ENCODE results near the gene RASEF. TPM values are rescaled to one million over a fixed set of nuclear protein-coding genes. Genes with fewer than 3 reads are reported as not detected.

RASEF gene
- total RNA-seq, 1 experiment from 2014 or later: 0.09 TPM

DNA sequence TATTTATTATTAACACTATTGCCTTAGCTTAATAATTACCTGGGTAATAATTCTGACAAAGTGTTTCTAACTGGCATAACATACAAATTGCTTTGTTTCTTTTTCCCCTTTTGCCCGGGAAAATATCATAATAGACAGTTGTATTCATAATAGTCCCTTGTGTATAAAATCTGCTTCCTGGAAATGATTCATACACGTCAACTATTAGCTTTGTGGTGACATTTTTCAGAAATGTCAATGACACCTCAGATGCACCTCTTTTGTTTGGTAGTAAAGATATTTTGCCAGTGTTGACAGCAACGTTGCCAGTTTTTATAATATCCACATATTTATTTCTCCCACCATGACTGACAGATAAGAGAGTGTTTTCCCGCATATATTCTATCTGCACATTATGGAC, 73.0 kb downstream of the RASEF start:
- Histone ChIP-seq H3K27me3 (replicated peaks; ENCODE audit: insufficient read depth, low read depth, low read length, poor library complexity) (no peaks in the 10 kb centered on the region), H3K4me1 (ENCODE audit: insufficient read depth, low read length, poor library complexity, severe bottlenecking) (no peaks in the 10 kb centered on the region), H3K9me3 (ENCODE audit: low read depth, low read length, poor library complexity, severe bottlenecking) (no peaks in the 10 kb centered on the region), H3K4me3 (ENCODE audit: low read depth, low read length, poor library complexity, severe bottlenecking) (no peak overlapping the region), H3K27ac (ENCODE audit: low read depth, low read length, poor library complexity, severe bottlenecking) (no peak overlapping the region), H3K36me3 (ENCODE audit: insufficient read depth, low read length, poor library complexity, severe bottlenecking) (no peaks in the 10 kb centered on the region)
- intact Hi-C loops (cut with micrococcal nuclease; ENCODE audit: unreplicated experiment): no loop called here
- BruUV-seq (replicated peaks): no TSS peak
- POLR2A ChIA-PET (ENCODE audit: low non-redundant PET): no interaction called here
- DNase-seq (ENCODE audit: low spot score): no peak
- no peak for TF ChIP-seq EZH2 (IDR thresholded peaks at IDR 0.05; ENCODE audit: borderline replicate concordance, low read depth, low read length, poor library complexity, severe bottlenecking)
- TF ChIP-seq, protein P1, sequence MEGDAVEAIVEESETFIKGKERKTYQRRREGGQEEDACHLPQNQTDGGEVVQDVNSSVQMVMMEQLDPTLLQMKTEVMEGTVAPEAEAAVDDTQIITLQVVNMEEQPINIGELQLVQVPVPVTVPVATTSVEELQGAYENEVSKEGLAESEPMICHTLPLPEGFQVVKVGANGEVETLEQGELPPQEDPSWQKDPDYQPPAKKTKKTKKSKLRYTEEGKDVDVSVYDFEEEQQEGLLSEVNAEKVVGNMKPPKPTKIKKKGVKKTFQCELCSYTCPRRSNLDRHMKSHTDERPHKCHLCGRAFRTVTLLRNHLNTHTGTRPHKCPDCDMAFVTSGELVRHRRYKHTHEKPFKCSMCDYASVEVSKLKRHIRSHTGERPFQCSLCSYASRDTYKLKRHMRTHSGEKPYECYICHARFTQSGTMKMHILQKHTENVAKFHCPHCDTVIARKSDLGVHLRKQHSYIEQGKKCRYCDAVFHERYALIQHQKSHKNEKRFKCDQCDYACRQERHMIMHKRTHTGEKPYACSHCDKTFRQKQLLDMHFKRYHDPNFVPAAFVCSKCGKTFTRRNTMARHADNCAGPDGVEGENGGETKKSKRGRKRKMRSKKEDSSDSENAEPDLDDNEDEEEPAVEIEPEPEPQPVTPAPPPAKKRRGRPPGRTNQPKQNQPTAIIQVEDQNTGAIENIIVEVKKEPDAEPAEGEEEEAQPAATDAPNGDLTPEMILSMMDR (conservative IDR thresholded peaks at IDR 0.05; ENCODE audit: low read depth, low read length): no peak
- CTCF ChIA-PET: no interaction called here

DNA sequence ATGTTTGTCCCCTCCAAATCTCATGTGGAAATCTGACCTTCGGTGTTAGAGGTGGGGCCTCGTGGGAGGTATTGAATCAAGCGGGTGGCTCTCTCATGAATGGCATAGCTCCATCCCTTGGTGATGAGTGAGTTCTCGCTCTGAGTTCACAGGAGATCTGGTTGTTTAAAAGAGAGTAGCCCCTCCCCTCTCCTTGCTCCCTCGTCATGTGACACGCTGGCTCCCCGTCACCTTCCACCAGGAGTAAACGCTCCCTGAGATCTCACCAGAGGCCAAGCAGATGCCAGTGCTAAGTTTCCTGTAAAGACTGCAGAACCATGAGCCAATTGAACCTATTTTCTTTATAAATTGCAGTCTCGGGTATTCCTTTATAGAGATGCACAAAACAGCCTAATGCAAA, 74.5 kb downstream of the RASEF start:
- Histone ChIP-seq H3K27me3 (replicated peaks; ENCODE audit: insufficient read depth, low read depth, low read length, poor library complexity) (no peaks in the 10 kb centered on the region), H3K9me3 (ENCODE audit: low read depth, low read length, poor library complexity, severe bottlenecking) (no peaks in the 10 kb centered on the region), H3K27ac (ENCODE audit: low read depth, low read length, poor library complexity, severe bottlenecking) (no peak overlapping the region), H3K4me1 (ENCODE audit: insufficient read depth, low read length, poor library complexity, severe bottlenecking) (no peaks in the 10 kb centered on the region), H3K4me3 (ENCODE audit: low read depth, low read length, poor library complexity, severe bottlenecking) (no peak overlapping the region), H3K36me3 (ENCODE audit: insufficient read depth, low read length, poor library complexity, severe bottlenecking) (no peaks in the 10 kb centered on the region)
- ChIA-PET CTCF (no interaction called here), POLR2A (ENCODE audit: low non-redundant PET) (no interaction called here)
- TF ChIP-seq, protein P1 (conservative IDR thresholded peaks at IDR 0.05; ENCODE audit: low read depth, low read length): no peak
- no peak for TF ChIP-seq EZH2 (IDR thresholded peaks at IDR 0.05; ENCODE audit: borderline replicate concordance, low read depth, low read length, poor library complexity, severe bottlenecking)
- BruUV-seq (replicated peaks): no TSS peak
- no peak for DNase-seq (ENCODE audit: low spot score)
- intact Hi-C loops (cut with micrococcal nuclease; ENCODE audit: unreplicated experiment): no loop called here

DNA sequence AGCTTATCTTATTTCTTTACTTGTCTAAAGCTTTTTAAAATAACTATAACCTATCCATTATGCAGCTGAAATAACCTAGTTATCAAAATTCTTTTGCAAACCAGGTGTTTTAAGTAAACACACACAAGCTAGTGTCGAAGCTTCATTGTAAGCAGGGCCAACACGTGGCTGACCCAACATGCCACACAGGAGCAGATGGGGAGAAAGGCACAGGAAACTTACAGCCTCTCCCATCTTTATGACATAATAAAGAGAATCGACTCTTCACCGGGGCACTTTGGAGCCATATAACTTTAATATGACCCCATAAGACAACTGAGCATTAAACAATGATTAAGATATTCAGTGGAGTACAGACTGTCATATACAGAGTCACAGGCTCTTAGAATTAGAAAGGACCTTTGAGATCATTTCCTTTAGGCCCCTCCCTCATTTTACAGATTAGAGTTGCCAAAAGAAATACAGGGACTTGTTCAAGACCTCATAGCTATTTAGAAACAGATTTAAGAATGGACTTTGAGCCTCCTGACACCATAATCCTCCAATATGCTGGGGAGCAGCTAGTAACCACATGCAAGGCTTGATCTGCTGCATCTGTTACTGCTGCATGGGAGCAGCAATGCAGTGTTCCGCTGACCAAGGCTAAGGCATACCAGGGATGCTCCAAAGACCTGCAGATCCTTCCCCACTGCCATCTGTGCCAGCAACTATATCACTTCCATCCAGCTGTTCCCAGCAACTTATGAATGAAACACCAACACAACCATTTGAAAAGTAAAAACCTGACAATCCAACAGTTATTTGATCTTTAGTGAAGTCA, 75.4 kb downstream of the RASEF start:
- Histone ChIP-seq H3K4me1 (ENCODE audit: insufficient read depth, low read length, poor library complexity, severe bottlenecking) (no peaks in the 10 kb centered on the region), H3K27ac (ENCODE audit: low read depth, low read length, poor library complexity, severe bottlenecking) (no peak overlapping the region), H3K27me3 (replicated peaks; ENCODE audit: insufficient read depth, low read depth, low read length, poor library complexity) (no peaks in the 10 kb centered on the region), H3K9me3 (ENCODE audit: low read depth, low read length, poor library complexity, severe bottlenecking) (no peaks in the 10 kb centered on the region), H3K4me3 (ENCODE audit: low read depth, low read length, poor library complexity, severe bottlenecking) (no peak overlapping the region), H3K36me3 (ENCODE audit: insufficient read depth, low read length, poor library complexity, severe bottlenecking) (no peaks in the 10 kb centered on the region)
- ChIA-PET POLR2A (ENCODE audit: low non-redundant PET) (no interaction called here), CTCF (no interaction called here)
- TF ChIP-seq, protein P1 (conservative IDR thresholded peaks at IDR 0.05; ENCODE audit: low read depth, low read length): no peak
- no peak for TF ChIP-seq EZH2 (IDR thresholded peaks at IDR 0.05; ENCODE audit: borderline replicate concordance, low read depth, low read length, poor library complexity, severe bottlenecking)
- intact Hi-C loops (cut with micrococcal nuclease; ENCODE audit: unreplicated experiment): no loop called here
- DNase-seq (ENCODE audit: low spot score): no peak
- BruUV-seq (replicated peaks): no TSS peak

Data from A673 (cell line).